T-helper 1 cell treated with Interleukin-12 subunit alpha and Interleukin-12 subunit beta and Interleukin-4 antibody, amounts not matched to agents 30 ng/mL and 1 ng/mL, for 36 hours (primary cell): ENCODE results near the gene REN. TPM values are rescaled to one million over a fixed set of nuclear protein-coding genes. Genes with fewer than 3 reads are reported as not detected.

Source experiments
- intact Hi-C: fragments of 100-400 bp; cut with micrococcal nuclease; formaldehyde crosslinking; loops from one replicate; pipeline ENCODE4 v1.15.1; 2024
- total RNA-seq: library from RNA; stranded (reverse); gene quantifications from 2 replicates; pipeline ENCODE4 v1.2.3, GENCODE V29; 2022

The REN gene
- total RNA-seq, 1 donor from 2014 or later = not detected

DNA sequence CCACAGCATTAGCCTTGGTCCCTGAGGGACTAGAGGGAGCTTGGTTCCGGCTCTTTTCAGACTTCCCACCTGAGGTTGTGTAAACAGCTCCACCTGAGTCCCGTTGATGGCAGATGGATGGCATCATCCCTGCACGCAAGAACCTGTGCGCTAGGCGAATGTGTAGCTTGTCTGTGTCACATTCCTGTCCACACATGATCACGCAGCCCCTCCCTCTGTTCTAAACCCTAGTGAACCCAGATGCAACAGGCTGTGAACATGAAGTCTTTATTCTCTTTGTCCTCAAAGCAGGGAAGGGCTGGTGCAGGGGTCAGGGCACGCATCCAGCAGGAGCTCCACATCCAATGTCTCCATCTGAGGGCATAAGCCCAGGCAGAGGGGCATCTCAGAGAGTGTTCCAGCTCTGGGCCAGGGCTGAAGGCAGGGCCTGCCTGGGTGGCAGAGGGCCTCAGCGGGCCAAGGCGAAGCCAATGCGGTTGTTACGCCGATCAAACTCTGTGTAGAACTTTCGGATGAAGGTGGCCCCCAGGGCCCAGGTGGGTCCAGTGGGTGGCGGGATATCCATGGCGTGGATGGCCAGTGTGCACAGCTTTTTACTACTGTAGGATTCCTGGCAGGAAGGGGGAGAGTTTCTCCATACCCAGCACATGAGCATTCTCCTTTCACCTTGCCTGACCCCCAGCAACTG, 11.4 kb downstream of the REN start:
- intact Hi-C loops = no loop called here

DNA sequence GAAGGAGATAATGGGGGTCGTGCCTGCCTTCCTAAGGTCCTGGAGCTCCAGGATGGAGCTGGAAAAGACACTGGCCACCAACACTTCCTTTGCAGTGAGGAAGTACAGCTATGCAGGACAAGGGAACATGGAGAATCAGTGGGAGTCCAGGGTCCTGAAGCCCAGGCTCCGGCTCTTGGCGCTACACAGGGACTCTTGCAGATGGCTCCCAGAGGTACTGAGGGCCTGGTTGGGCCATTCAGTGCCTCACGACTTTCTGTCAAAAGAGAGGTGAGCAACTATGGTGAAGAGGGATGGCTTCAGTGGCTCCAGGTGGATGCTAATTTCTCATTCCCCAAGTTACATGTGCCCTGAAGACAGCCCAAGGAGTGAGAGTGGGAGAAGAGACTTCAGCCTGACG, 12.5 kb downstream of the REN start:
- intact Hi-C loops = no loop called here

DNA sequence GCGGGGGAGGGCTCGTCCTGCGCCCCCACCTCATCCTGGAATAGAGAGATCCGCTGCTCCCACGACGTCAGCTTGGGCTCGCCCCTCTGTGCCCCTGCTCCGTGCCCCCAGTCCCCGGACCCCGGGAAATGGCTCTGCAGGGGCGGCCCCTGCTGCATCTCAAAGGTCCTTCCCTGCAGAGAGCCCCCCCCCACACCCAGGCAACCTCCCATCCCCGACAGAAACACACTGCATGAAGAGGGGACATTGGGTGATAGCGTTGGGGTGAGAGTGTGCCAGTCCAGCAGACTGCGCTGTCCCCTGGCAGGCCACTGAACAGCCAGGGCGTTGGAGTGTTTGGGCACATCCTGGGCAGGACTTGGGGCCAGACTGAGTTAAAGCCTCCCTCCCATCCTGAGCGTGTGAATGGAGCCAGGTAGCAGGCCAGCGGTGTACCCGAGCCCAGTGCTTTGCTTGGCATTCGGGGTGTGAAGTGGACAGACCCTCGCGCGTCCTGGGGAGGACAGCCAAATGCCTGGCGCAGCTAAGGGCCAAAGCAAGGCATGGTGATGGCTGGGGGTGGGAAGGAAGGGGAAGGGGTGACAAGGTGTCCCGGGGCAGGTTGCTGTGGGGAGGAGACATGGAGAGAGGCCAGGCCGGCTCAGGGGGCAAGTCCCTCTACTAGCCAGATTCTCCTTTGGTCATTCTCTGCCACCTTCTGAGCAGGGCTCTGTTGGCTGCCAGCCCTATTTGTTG, 13.7 kb downstream of the REN start:
- intact Hi-C loops = no loop called here

GRCh38 chr1:204151552-204152309, 14.4 kb downstream of the REN start, which contains the start of gene ETNK2:
TSS of gene ETNK2 (minus strand) at chr1:204152044. CDS start at chr1:204151852, 192 bp downstream.
- intact Hi-C loops = no loop called here

GRCh38 chr1:204150702-204151551, 15.2 kb downstream of the REN start:
- intact Hi-C loops = no loop called here

DNA sequence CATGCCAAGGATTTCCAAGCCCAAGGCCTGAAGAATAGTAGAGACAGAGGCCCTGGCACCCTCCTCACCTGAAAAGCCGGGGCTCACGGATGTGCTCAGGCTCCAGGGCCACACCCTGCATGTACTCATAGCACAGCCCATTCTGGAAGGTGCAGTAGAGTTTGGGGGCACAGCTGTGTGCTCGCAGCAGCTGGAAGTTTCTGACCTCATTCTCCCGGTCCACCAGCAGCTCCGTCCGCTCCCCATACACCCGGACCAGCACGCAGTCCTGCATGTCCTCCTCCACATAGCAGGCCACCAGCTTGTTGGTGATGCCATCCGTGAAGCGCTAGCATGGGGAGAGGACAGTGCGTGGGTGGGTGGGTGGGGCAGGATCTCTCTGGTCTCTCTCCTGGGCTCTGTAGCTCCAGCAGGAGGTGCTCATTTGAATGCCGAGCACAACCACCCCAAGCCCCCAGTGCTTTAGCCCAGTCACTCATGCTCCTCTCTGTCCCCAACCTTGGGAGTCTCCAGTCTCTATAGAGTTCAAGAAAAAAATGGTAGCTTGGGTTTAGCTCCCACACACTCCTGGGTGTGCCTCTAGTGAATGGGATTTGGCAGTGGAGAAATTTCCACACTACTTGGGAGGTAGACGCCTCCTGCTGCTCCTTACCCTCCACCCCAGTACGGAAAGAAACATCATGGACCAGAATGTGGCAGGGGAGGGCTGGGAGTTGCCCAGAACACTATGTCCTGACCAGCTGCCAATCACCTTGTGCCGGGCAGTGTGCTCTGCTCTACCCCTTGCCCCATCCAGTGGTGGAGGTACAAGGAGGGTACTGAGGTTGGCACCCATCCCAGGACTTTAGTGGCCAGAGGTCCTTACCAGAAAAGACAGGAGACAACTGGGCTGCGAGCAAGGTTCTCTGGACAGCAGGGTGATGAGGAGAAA, 16.2 kb downstream of the REN start:
- intact Hi-C loops = no loop called here

DNA sequence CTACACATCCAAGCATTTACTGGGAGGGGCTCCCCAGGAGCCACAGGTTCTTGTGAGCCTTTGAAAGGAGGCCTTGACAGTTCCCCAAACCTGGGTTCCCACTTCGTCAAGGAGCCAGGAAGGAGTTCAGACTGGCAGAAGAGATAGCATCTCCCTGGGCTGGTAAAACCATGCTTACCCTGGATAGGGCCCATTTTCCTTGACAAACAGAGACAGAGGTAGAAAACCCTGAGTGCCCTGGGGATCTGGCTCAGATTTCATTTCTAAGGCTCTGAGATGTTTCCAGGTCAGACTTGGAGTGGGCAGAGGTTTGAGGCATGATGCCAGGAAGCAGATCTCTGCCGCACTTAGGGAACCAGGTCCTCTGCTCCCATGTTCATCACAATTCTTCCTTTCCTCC, 17.0 kb downstream of the REN start:
- intact Hi-C loops = no loop called here

GRCh38 chr1:204147406-204148383, 18.4 kb downstream of the REN start:
- intact Hi-C loops = no loop called here

DNA sequence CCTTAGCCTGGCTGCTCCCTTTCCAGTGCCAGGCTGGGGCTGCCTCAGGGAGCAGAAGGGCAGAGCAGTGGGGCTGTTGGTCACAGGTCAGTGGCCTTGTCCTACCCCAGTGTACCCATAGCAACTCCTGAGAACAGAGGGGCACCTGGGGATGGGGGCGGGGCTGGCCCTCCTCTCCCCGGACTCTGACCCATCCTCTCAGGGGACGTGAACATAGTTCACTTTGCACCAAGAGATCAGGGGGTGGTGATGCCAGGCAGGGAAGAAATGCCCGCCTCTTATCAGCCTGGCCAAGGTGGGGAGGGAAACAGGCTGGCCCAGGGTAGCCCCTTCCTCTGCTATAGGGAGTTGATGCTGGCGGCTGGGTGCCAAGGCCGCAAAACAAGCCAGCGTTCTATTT, 19.2 kb downstream of the REN start:
- intact Hi-C loops = no loop called here

GRCh38 chr1:204146309-204146708, 19.8 kb downstream of the REN start:
- intact Hi-C loops = no loop called here

- intact Hi-C loops = no loop called here
Observed at GRCh38 chr1:204145033-204145504, 21.1 kb downstream of the REN start.

DNA sequence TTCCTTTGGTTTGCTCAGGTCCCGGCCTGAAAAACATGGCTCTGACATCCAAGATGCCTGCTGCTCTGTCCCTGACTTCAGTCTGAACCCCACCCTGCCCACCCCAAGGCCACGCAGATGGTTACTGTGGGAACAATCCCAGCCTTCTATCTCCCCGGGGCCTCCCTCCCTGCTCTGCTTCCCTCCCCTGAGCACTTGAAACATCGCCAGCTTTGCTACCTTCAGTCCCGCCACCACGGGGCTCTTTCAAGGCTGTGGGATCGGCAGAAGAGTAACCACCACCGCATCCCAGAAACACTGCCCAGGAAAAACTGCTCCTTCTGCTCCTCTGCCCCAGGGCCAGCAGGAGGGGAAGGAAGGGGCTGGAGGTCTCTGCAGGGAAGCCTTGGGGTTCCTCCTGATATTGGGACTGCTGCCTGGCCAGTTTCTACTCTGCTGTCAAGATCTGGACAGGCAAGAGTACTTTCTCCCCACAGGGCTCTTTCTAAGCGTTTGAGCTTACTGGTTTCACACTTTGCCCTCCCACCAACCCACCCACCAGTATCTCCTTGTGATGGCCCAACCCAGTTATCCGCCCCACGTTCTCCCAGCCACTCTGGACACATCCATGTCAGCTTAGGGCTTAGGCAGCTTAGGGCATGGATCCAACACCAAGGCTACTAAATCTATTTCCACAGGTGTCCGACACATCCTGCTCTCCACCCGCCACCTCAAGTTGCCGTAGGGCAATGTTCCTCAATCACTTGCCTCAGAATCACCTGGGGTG, 22.7 kb downstream of the REN start:
- intact Hi-C loops = no loop called here

- intact Hi-C loops = no loop called here
Observed at GRCh38 chr1:204142032-204142974, 23.8 kb downstream of the REN start.

DNA sequence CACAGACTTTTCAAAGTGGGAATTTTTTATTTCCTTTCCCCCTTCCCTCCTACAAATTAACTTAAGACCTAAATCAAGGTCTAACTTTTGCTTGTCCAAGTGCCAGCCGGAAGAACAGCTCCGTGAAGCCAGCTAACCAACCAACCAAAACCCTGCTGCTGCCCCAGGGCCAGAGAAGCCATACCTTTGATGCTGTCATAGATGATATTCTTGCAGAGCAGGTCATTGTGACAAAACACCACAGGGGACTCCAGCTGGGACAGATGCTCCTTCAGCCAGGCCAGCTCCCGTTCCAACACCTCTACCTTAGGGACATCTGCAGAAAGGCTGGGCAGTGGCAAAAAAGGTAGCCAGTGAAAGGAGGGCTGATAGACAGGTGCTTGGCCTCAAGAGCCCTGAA, 25.0 kb downstream of the REN start:
- intact Hi-C loops = no loop called here

GRCh38 chr1:204139952-204140351, 26.2 kb downstream of the REN start:
- intact Hi-C loops = no loop called here

GRCh38 chr1:204139088-204139487, 27.0 kb downstream of the REN start:
- intact Hi-C loops = no loop called here

DNA sequence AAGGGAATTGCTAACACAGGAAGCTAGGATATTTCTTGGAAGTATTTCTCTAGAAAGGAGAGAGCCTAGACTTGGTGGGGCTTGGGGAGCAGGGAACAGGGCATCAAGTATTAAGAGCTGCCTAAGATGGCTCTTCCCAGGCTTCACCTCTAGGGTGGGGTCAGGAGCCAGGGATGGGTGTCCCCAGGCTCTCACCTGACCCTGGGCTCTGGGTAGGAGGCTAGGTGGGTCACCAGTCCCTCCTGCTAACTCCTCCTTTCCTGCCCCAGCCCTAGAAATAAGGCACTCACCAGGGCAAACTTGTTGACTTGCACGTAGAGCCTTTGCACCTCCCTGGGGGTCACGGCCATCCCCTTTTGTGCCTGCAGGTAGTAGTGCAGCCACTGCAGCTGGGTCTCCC, 29.3 kb downstream of the REN start:
- intact Hi-C loops = no loop called here
